Fibroblast of skin of back (primary cell): ENCODE results near the gene PDAP1. TPM values are rescaled to one million over a fixed set of nuclear protein-coding genes. Genes with fewer than 3 reads are reported as not detected.
"Not testable (repeated sequence)": the region's sequence is repeated elsewhere in the genome, so short reads cannot be mapped to it uniquely, and the experiment has no call there.

Experiments
- DNase-seq: peaks from one replicate; pipeline ENCODE4 v3.0.0-alpha.2; 2013
- polyA plus RNA-seq, 2 experiments: library from polyadenylated mRNA; unstranded; fragments of 120-200 nt; gene quantifications; one replicate each; pipeline ENCODE4 v1.2.1, GENCODE V29; 2013; ENCODE audit not compliant: insufficient read length in 2 of 2

The PDAP1 gene
- polyA plus RNA-seq (2013, experiment 1 of 2; ENCODE audit: insufficient read length), result 281 TPM
- 196 TPM for polyA plus RNA-seq (2013, experiment 2 of 2; ENCODE audit: insufficient read length)

- peak; percentile 92 for DNase-seq
Observed at GRCh38 chr7:99408379-99409191, at the start of gene PDAP1, which contains the start of gene BUD31. Gene PDAP1, minus strand, starts transcription at chr7:99408597. Its CDS starts 49 bp downstream, at chr7:99408548. Gene BUD31, plus strand, starts transcription at chr7:99408969. Its CDS starts 2,124 bp downstream, at chr7:99411093.

- DNase-seq, result no peak
Observed at GRCh38 chr7:99457650-99458493, 49.5 kb upstream of the PDAP1 start.

GRCh38 chr7:99457050-99457649 lies 48.8 kb upstream of the PDAP1 start:
- DNase-seq, result no peak

- DNase-seq, result no peak
Observed at GRCh38 chr7:99456288-99456687, 47.9 kb upstream of the PDAP1 start.

- no peak for DNase-seq
Observed at GRCh38 chr7:99455874-99456273, 47.5 kb upstream of the PDAP1 start.

- no peak for DNase-seq
Observed at GRCh38 chr7:99453105-99453504, 44.7 kb upstream of the PDAP1 start.

- no peak for DNase-seq
Observed at GRCh38 chr7:99452541-99452940, 44.1 kb upstream of the PDAP1 start.

- no peak for DNase-seq
Observed at GRCh38 chr7:99451936-99452335, 43.5 kb upstream of the PDAP1 start.

- no peak for DNase-seq
Observed at GRCh38 chr7:99449326-99449725, 40.9 kb upstream of the PDAP1 start.

- no peak for DNase-seq
Observed at GRCh38 chr7:99448855-99449254, 40.5 kb upstream of the PDAP1 start.

- no peak for DNase-seq
Observed at GRCh38 chr7:99447943-99448342, 39.5 kb upstream of the PDAP1 start.

GRCh38 chr7:99446096-99446495 lies 37.7 kb upstream of the PDAP1 start:
- DNase-seq, result no peak

GRCh38 chr7:99440195-99440594 lies 31.8 kb upstream of the PDAP1 start:
- DNase-seq, result peak; percentile 17

- DNase-seq, result peak; percentile 96
Observed at GRCh38 chr7:99438573-99439480, 30.4 kb upstream of the PDAP1 start, which contains the start of the genes CPSF4 and PTCD1. Gene CPSF4, plus strand, starts transcription at chr7:99438943. Its CDS starts 140 bp downstream, at chr7:99439083. Gene PTCD1, minus strand, starts transcription at chr7:99438798. Its CDS starts 3,556 bp downstream, at chr7:99435242.

GRCh38 chr7:99437946-99438572 lies 29.7 kb upstream of the PDAP1 start:
- no peak for DNase-seq

- no peak for DNase-seq
Observed at GRCh38 chr7:99433158-99433557, 24.8 kb upstream of the PDAP1 start.

GRCh38 chr7:99431756-99432540 lies 23.6 kb upstream of the PDAP1 start:
- DNase-seq, result not testable (repeated sequence)

- no peak for DNase-seq
Observed at GRCh38 chr7:99429756-99430155, 21.4 kb upstream of the PDAP1 start.

GRCh38 chr7:99428972-99429566 lies 20.7 kb upstream of the PDAP1 start:
- DNase-seq, result no peak
